H1 (cell line): Measurements from ENCODE around the gene TFRC. TPM values are rescaled to one million over a fixed set of nuclear protein-coding genes. Genes with fewer than 3 reads are reported as not detected.
"Not testable (repeated sequence)": the region's sequence is repeated elsewhere in the genome, so short reads cannot be mapped to it uniquely, and the experiment has no call there.

Source experiments
- CTCF ChIA-PET: fragments of 300-600 bp; sonication (Branson Sonifier 250); formaldehyde crosslinking; loops from one replicate; lab custom pipeline; 2021; ENCODE audit not compliant: partially characterized antibody; lab: Charles Lee
- POLR2A ChIA-PET: fragments of 300-600 bp; sonication (Branson Sonifier 250); formaldehyde crosslinking; loops from one replicate; lab custom pipeline; 2021; ENCODE audit warnings: inconsistent platforms; ENCODE audit not compliant: partially characterized antibody; lab: Charles Lee
- DNase-seq, 2 experiments: peaks; one replicate each; pipeline versions ENCODE4 v3.0.0 to v3.0.0-alpha.2; 2010 to 2022; ENCODE audit warnings: low spot score in 2 of 2, low read depth in 1 of 2, mixed read lengths in 1 of 2
- FAIRE-seq: peaks from 2 replicates; lab custom pipeline; 2011; peaks lifted over from hg19 to GRCh38; lab: Jason Lieb, UNC
- H2AFZ ChIP-seq: 2 replicates; pipeline ENCODE4 v1.8.1; 2012; ENCODE audit warnings: low read length, inconsistent platforms
- H2AK5ac ChIP-seq: 2 replicates; pipeline ENCODE4 v1.6.1; 2013; ENCODE audit warnings: low read depth, low read length
- H2BK120ac ChIP-seq: replicated peaks from 2 replicates; pipeline ENCODE3; 2013; ENCODE audit warnings: low read depth, low read length, inconsistent platforms
- H2BK12ac ChIP-seq: 2 replicates; pipeline ENCODE4 v1.6.1; 2013; ENCODE audit warnings: low read depth, low read length
- H2BK15ac ChIP-seq: 2 replicates; pipeline ENCODE4 v1.6.1; 2013; ENCODE audit warnings: low read length
- H2BK20ac ChIP-seq: 2 replicates; pipeline ENCODE4 v1.6.1; 2013; ENCODE audit warnings: low read length
- H2BK5ac ChIP-seq: 2 replicates; pipeline ENCODE4 v1.6.1; 2013; ENCODE audit warnings: low read depth, low read length
- H3K14ac ChIP-seq: 2 replicates; pipeline ENCODE4 v1.6.1; 2013; ENCODE audit warnings: inconsistent platforms; ENCODE audit not compliant: insufficient read length
- H3K18ac ChIP-seq: 2 replicates; pipeline ENCODE4 v1.6.1; 2013; ENCODE audit warnings: low read length; ENCODE audit errors: extremely low read depth
- H3K23ac ChIP-seq: 2 replicates; pipeline ENCODE4 v1.6.1; 2013; ENCODE audit warnings: inconsistent platforms; ENCODE audit not compliant: insufficient read length
- H3K23me2 ChIP-seq: 2 replicates; pipeline ENCODE4 v1.6.1; 2013; ENCODE audit warnings: low read depth, low read length
- H3K27ac ChIP-seq: 2 replicates; pipeline ENCODE4 v1.6.1; 2011; ENCODE audit warnings: low read depth, low read length, inconsistent platforms
- H3K27me3 ChIP-seq, 4 experiments: replicated peaks in 1 of 4; 1 replicate in 1 of 4; 2 replicates in 3 of 4; pipeline versions ENCODE4 v1.6.1 to v1.8.1; 2011 to 2013; ENCODE audit warnings: low read length in 3 of 4, mild to moderate bottlenecking in 3 of 4, inconsistent platforms in 2 of 4, mixed read lengths in 2 of 4, moderate library complexity in 1 of 4; ENCODE audit not compliant: control insufficient read depth in 3 of 4, insufficient read depth in 3 of 4; ENCODE audit errors: extremely low read depth in 1 of 4
- H3K36me3 ChIP-seq, 4 experiments: 2 replicates each; pipeline versions ENCODE4 v1.6.1 to v1.8.1; 2011 to 2013; ENCODE audit warnings: mild to moderate bottlenecking in 4 of 4, low read length in 3 of 4, moderate library complexity in 2 of 4, control low read depth in 1 of 4, inconsistent platforms in 1 of 4; ENCODE audit not compliant: insufficient read depth in 4 of 4, control insufficient read depth in 2 of 4
- H3K4ac ChIP-seq: replicated peaks from 2 replicates; pipeline ENCODE3; 2013; ENCODE audit warnings: low read length, low read depth, mixed read lengths, inconsistent platforms; ENCODE audit not compliant: insufficient read length
- H3K4me1 ChIP-seq, 4 experiments: replicated peaks in 1 of 4; 1 replicate in 1 of 4; 2 replicates in 3 of 4; pipeline versions ENCODE4 v1.6.1 to v1.8.1; 2011 to 2013; ENCODE audit warnings: low read length in 3 of 4, inconsistent platforms in 2 of 4, mixed read lengths in 1 of 4; ENCODE audit not compliant: insufficient read depth in 4 of 4, control insufficient read depth in 3 of 4
- H3K4me2 ChIP-seq, 2 experiments: 2 replicates each; pipeline versions ENCODE4 v1.6.1 to v1.8.1; 2011 to 2013; ENCODE audit warnings: low read depth in 2 of 2, low read length in 2 of 2, control low read depth in 1 of 2, inconsistent platforms in 1 of 2, mild to moderate bottlenecking in 1 of 2; ENCODE audit not compliant: insufficient read depth in 1 of 2
- H3K4me3 ChIP-seq, 4 experiments: fragments of 200-600, 300-600 bp in 1 of 4; sonication (generic), shearing (Covaris generic), sonication (Bioruptor Twin) in 1 of 4; 2 replicates each; pipeline versions ENCODE4 v1.5.1 to v1.8.1; 2011 to 2016; ENCODE audit warnings: low read length in 4 of 4, low read depth in 3 of 4, control low read depth in 2 of 4, inconsistent platforms in 2 of 4, mild to moderate bottlenecking in 2 of 4, mixed read lengths in 1 of 4, moderate library complexity in 1 of 4; ENCODE audit not compliant: insufficient read depth in 2 of 4; ENCODE audit errors: extremely low read depth in 1 of 4
- H3K56ac ChIP-seq: replicated peaks from 2 replicates; pipeline ENCODE3; 2013; ENCODE audit warnings: low read depth, mild to moderate bottlenecking, mixed read lengths, low read length, inconsistent platforms; ENCODE audit not compliant: insufficient read length
- H3K79me1 ChIP-seq: 2 replicates; pipeline ENCODE4 v1.6.1; 2013; ENCODE audit warnings: low read depth, low read length, control low read depth
- H3K79me2 ChIP-seq, 2 experiments: 2 replicates each; pipeline versions ENCODE4 v1.6.1 to v1.8.1; 2012 to 2013; ENCODE audit warnings: low read length in 2 of 2, mild to moderate bottlenecking in 2 of 2, inconsistent platforms in 1 of 2; ENCODE audit not compliant: insufficient read depth in 2 of 2, control insufficient read depth in 1 of 2
- H3K9ac ChIP-seq, 4 experiments: replicated peaks in 1 of 4; 1 replicate in 1 of 4; 2 replicates in 3 of 4; pipeline versions ENCODE4 v1.6.1 to v1.8.1; 2011 to 2013; ENCODE audit warnings: low read depth in 3 of 4, low read length in 3 of 4, control low read depth in 2 of 4, mild to moderate bottlenecking in 2 of 4, moderate library complexity in 2 of 4, inconsistent platforms in 1 of 4; ENCODE audit errors: extremely low read depth in 1 of 4
- H3K9me3 ChIP-seq, 2 experiments: 2 replicates each; pipeline versions ENCODE4 v1.6.1 to v1.8.1; 2012 to 2013; ENCODE audit warnings: mild to moderate bottlenecking in 2 of 2, moderate library complexity in 2 of 2, control low read depth in 1 of 2, inconsistent platforms in 1 of 2, low read depth in 1 of 2, low read length in 1 of 2, mixed read lengths in 1 of 2; ENCODE audit not compliant: insufficient read depth in 2 of 2
- H4K20me1 ChIP-seq, 2 experiments: replicated peaks in 1 of 2; 2 replicates each; pipeline versions ENCODE3 to v1.8.1; 2011 to 2013; ENCODE audit warnings: inconsistent platforms in 2 of 2, low read length in 2 of 2, mild to moderate bottlenecking in 1 of 2; ENCODE audit not compliant: insufficient read depth in 2 of 2, control insufficient read depth in 1 of 2
- H4K5ac ChIP-seq: 2 replicates; pipeline ENCODE4 v1.6.1; 2013; ENCODE audit warnings: low read length, low read depth, mixed read lengths, inconsistent platforms; ENCODE audit not compliant: insufficient read length
- H4K8ac ChIP-seq: 2 replicates; pipeline ENCODE4 v1.8.0; 2013; ENCODE audit warnings: mild to moderate bottlenecking, moderate library complexity, low read length, inconsistent platforms; ENCODE audit not compliant: insufficient read depth; ENCODE audit errors: extremely low read depth
- H4K91ac ChIP-seq: replicated peaks from 2 replicates; pipeline ENCODE3; 2013; ENCODE audit warnings: low read length, mixed read lengths, inconsistent platforms; ENCODE audit not compliant: insufficient read length
- RAD21 ChIP-seq, 2 experiments: IDR thresholded peaks in 1 of 2; conservative IDR thresholded peaks in 1 of 2; 2 replicates each; pipeline ENCODE4 v1.6.1; 2011; ENCODE audit warnings: low read depth in 2 of 2, low read length in 2 of 2, improper control_type of control experiment in 1 of 2, inconsistent platforms in 1 of 2, mild to moderate bottlenecking in 1 of 2, moderate library complexity in 1 of 2
- WGBS, 2 experiments: shearing (Covaris generic) in 1 of 2; methylation state at CpG; one replicate each; pipeline versions ENCODE4 v1.1.6 to v1.1.7; 2013 to 2015; ENCODE audit warnings: low lambda C conversion rate in 2 of 2, mixed read lengths in 2 of 2, inconsistent platforms in 1 of 2, low coverage in 1 of 2, missing lambda C conversion rate in 1 of 2; ENCODE audit not compliant: insufficient replicate concordance in 2 of 2, insufficient coverage in 1 of 2, insufficient read length in 1 of 2; ENCODE audit errors: extremely low coverage in 1 of 2, missing lambda C conversion rate in 1 of 2; 5-methylcytosine and 5-hydroxymethylcytosine counted together
- polyA plus RNA-seq, 7 experiments: library from polyadenylated mRNA; depleted of rRNA in 3 of 7; stranded (reverse) in 5 of 7; unstranded in 2 of 7; fragments of >200 nt in 5 of 7; fragments of 200-250 nt in 2 of 7; gene quantifications; 1 replicate in 5 of 7; 2 replicates in 1 of 7; 4 replicates in 1 of 7; pipeline versions ENCODE4 v1.2.1 to v1.2.3, GENCODE V29; 2011 to 2013; ENCODE audit warnings: missing spikeins in 2 of 7, mixed read lengths in 2 of 7
- total RNA-seq: library from RNA; stranded (reverse); fragmentation: NEBNext Ultra II Directional; extraction: Animal tissue kit (Norgen Biotek cat#: 25700); gene quantifications from 2 replicates; pipeline ENCODE4 v1.2.1, GENCODE V29; 2021
- TF ChIP-seq, protein P1 (sequence below), 3 experiments: IDR thresholded peaks; 1 replicate in 2 of 3; 2 replicates in 1 of 3; pipeline versions ENCODE4 v1.5.1 to v1.6.1; 2011; ENCODE audit warnings: low read length in 3 of 3, mild to moderate bottlenecking in 3 of 3, inconsistent platforms in 2 of 3, low read depth in 1 of 3, moderate library complexity in 1 of 3; ENCODE audit not compliant: insufficient read depth in 1 of 3; ENCODE audit errors: control extremely low read depth in 1 of 3

Gene TFRC
- total and polyA plus RNA-seq, 2 of the 8 experiments (the other 6 are each of a cell fraction or from before 2014, with no cell fraction given) = 67.3 to 161 TPM

GRCh38 chr3:196026059-196026458, 55.8 kb downstream of the TFRC start:
- H2BK120ac ChIP-seq, POLR2A ChIA-PET, H3K4me3 ChIP-seq, H3K18ac ChIP-seq, H2AK5ac ChIP-seq, H2BK15ac ChIP-seq, H3K27me3 ChIP-seq, H2BK12ac ChIP-seq, H3K4me2 ChIP-seq, H4K8ac ChIP-seq, H3K14ac ChIP-seq, H3K36me3 ChIP-seq, H3K9ac ChIP-seq, H4K20me1 ChIP-seq, H4K5ac ChIP-seq, H3K23me2 ChIP-seq, H3K9me3 ChIP-seq, H3K27ac ChIP-seq, H3K79me2 ChIP-seq, H3K4me1 ChIP-seq, H2BK5ac ChIP-seq, H3K4ac ChIP-seq, H3K23ac ChIP-seq, H2BK20ac ChIP-seq, H4K91ac ChIP-seq, H2AFZ ChIP-seq, H3K56ac ChIP-seq, H3K79me1 ChIP-seq: not testable (repeated sequence)
- TF ChIP-seq, protein P1, sequence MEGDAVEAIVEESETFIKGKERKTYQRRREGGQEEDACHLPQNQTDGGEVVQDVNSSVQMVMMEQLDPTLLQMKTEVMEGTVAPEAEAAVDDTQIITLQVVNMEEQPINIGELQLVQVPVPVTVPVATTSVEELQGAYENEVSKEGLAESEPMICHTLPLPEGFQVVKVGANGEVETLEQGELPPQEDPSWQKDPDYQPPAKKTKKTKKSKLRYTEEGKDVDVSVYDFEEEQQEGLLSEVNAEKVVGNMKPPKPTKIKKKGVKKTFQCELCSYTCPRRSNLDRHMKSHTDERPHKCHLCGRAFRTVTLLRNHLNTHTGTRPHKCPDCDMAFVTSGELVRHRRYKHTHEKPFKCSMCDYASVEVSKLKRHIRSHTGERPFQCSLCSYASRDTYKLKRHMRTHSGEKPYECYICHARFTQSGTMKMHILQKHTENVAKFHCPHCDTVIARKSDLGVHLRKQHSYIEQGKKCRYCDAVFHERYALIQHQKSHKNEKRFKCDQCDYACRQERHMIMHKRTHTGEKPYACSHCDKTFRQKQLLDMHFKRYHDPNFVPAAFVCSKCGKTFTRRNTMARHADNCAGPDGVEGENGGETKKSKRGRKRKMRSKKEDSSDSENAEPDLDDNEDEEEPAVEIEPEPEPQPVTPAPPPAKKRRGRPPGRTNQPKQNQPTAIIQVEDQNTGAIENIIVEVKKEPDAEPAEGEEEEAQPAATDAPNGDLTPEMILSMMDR (IDR thresholded peaks at IDR 0.05; ENCODE audit: control extremely low read depth in 1 of 3, insufficient read depth in 1 of 3, low read depth in 1 of 3, low read length in 3 of 3) = peak; percentile 56 to 76 (median 58)
- TF ChIP-seq RAD21 (IDR thresholded peaks at IDR 0.05 in 1 of 2, conservative IDR thresholded peaks at IDR 0.05 in 1 of 2; ENCODE audit: low read depth in 2 of 2, low read length in 2 of 2) = peak; percentile 68 to 73
- FAIRE-seq (peak; percentile 42), DNase-seq (peak in 1 of 2 experiments; percentile 86)
- 43% methylated on average over 10 of the region's 10 CpGs; no CpG with 5 or more reads in 1 of the 2 experiments for WGBS, 2 experiments
- CTCF ChIA-PET = interaction anchor here (0.9 to 2.6 kb wide), 19 partner anchors 12 to 193 kb away, joined by 3 to 18 read pairs (median 4); partner anchors contain the start of gene ZDHHC19
